ENCODE measurements around the gene OR4D11. TPM values are rescaled to one million over a fixed set of nuclear protein-coding genes. Genes with fewer than 3 reads are reported as not detected.

Gene OR4D11
- total RNA-seq, result not detected

GRCh38 chr11:59503276-59503675 is at the start of gene OR4D11:
Gene OR4D11, plus strand, starts transcription at chr11:59503576. Its CDS starts 0 bp downstream, at chr11:59503576.
- no peak within 1 kb of the TSS for H3K4me3 ChIP-seq
- H3K27me3 ChIP-seq (replicated peaks; ENCODE audit: insufficient read depth), result no peaks in the 10 kb centered on the region
- DNase-seq (ENCODE audit: low spot score), result no peak
- no peaks in the 10 kb centered on the region for H3K9me3 ChIP-seq
- TF ChIP-seq CTCF (IDR thresholded peaks at IDR 0.05), result no peak
- H3K27ac ChIP-seq, result no peak within 1 kb of the TSS
- no peak for ATAC-seq (ENCODE audit: insufficient number of reproducible peaks, low FRiP score, low read depth)
- no peaks in the 10 kb centered on the region for H3K36me3 ChIP-seq
- H3K4me1 ChIP-seq (ENCODE audit: control insufficient read depth in 1 of 2, low read depth in 2 of 2), result no peaks in the 10 kb centered on the region

GRCh38 chr11:59456661-59457060 is 46.7 kb upstream of the OR4D11 start, which contains the start of gene OR4D6:
Gene OR4D6, plus strand, starts transcription at chr11:59456961. Its CDS starts 0 bp downstream, at chr11:59456961.
- Histone ChIP-seq H3K27ac (no peak within 1 kb of the TSS), H3K36me3 (no peaks in the 10 kb centered on the region), H3K9me3 (no peaks in the 10 kb centered on the region), H3K4me3 (no peak within 1 kb of the TSS), H3K27me3 (replicated peaks; ENCODE audit: insufficient read depth) (no peaks in the 10 kb centered on the region), H3K4me1 (ENCODE audit: control insufficient read depth in 1 of 2, low read depth in 2 of 2) (no peaks in the 10 kb centered on the region)
- no peak for TF ChIP-seq CTCF (IDR thresholded peaks at IDR 0.05)
- DNase-seq (ENCODE audit: low spot score) (no peak), ATAC-seq (ENCODE audit: insufficient number of reproducible peaks, low FRiP score, low read depth) (no peak)

GRCh38 chr11:59459916-59460315 is 43.5 kb upstream of the OR4D11 start:
- H3K9me3 ChIP-seq, result no peaks in the 10 kb centered on the region
- no peaks in the 10 kb centered on the region for H3K4me1 ChIP-seq (ENCODE audit: control insufficient read depth in 1 of 2, low read depth in 2 of 2)
- DNase-seq (ENCODE audit: low spot score) (no peak), ATAC-seq (ENCODE audit: insufficient number of reproducible peaks, low FRiP score, low read depth) (no peak)
- TF ChIP-seq CTCF (IDR thresholded peaks at IDR 0.05), result no peak
- H3K36me3 ChIP-seq, result no peaks in the 10 kb centered on the region
- H3K27ac ChIP-seq, result no peak overlapping the region
- no peaks in the 10 kb centered on the region for H3K27me3 ChIP-seq (replicated peaks; ENCODE audit: insufficient read depth)
- no peak overlapping the region for H3K4me3 ChIP-seq

- Histone ChIP-seq H3K9me3 (no peaks in the 10 kb centered on the region), H3K4me1 (ENCODE audit: control insufficient read depth in 1 of 2, low read depth in 2 of 2) (no peaks in the 10 kb centered on the region)
- DNase-seq (ENCODE audit: low spot score), result no peak
Observed at GRCh38 chr11:59463190-59463641, 40.2 kb upstream of the OR4D11 start.

GRCh38 chr11:59473015-59473414 is 30.4 kb upstream of the OR4D11 start, which contains the start of gene OR4D10:
Gene OR4D10, plus strand, starts transcription at chr11:59473315. Its CDS starts 4,115 bp downstream, at chr11:59477430.
- Histone ChIP-seq H3K27ac (no peak within 1 kb of the TSS), H3K4me1 (ENCODE audit: control insufficient read depth in 1 of 2, low read depth in 2 of 2) (no peaks in the 10 kb centered on the region), H3K36me3 (no peaks in the 10 kb centered on the region), H3K27me3 (replicated peaks; ENCODE audit: insufficient read depth) (no peaks in the 10 kb centered on the region), H3K9me3 (no peaks in the 10 kb centered on the region), H3K4me3 (no peak within 1 kb of the TSS)
- no peak for ATAC-seq (ENCODE audit: insufficient number of reproducible peaks, low FRiP score, low read depth)
- no peak for DNase-seq (ENCODE audit: low spot score)
- TF ChIP-seq CTCF (IDR thresholded peaks at IDR 0.05), result no peak

More at GRCh38 chr11:59463190-59463641, 40.2 kb upstream of the OR4D11 start:
- no peak for ATAC-seq (ENCODE audit: insufficient number of reproducible peaks, low FRiP score, low read depth)
- no peaks in the 10 kb centered on the region for H3K36me3 ChIP-seq
- H3K27me3 ChIP-seq (replicated peaks; ENCODE audit: insufficient read depth), result no peaks in the 10 kb centered on the region
- H3K27ac ChIP-seq, result no peak overlapping the region
- no peak overlapping the region for H3K4me3 ChIP-seq
- no peak for TF ChIP-seq CTCF (IDR thresholded peaks at IDR 0.05)

Data from thoracic aorta (tissue), 2 donors.